ENCODE data around the gene SPDYE2B. TPM values are rescaled to one million over a fixed set of nuclear protein-coding genes. Genes with fewer than 3 reads are reported as not detected.
"Not testable (repeated sequence)": the region's sequence is repeated elsewhere in the genome, so short reads cannot be mapped to it uniquely, and the experiment has no call there.

SPDYE2B gene
- total RNA-seq, 1 donor from 2014 or later: not detected

- H3K4me1 ChIP-seq; H3K27ac ChIP-seq; intact Hi-C loops (cut with DNase I); H3K4me3 ChIP-seq; H3K27me3 ChIP-seq; H3K9me3 ChIP-seq; DNase-seq (ENCODE audit: low spot score in 2 of 2); H3K36me3 ChIP-seq: not testable (repeated sequence)
These were observed 32.0 kb upstream of the SPDYE2B start for GRCh38 chr7:102618122-102618521.

- H3K4me1 ChIP-seq; H3K27ac ChIP-seq; H3K9me3 ChIP-seq; intact Hi-C loops (cut with DNase I); H3K4me3 ChIP-seq; DNase-seq (ENCODE audit: low spot score in 2 of 2); H3K27me3 ChIP-seq; H3K36me3 ChIP-seq: not testable (repeated sequence)
These were observed 22.7 kb upstream of the SPDYE2B start for GRCh38 chr7:102627271-102627904.

GRCh38 chr7:102630622-102631021, 19.5 kb upstream of the SPDYE2B start:
- H3K4me3 ChIP-seq; H3K27me3 ChIP-seq; H3K9me3 ChIP-seq; H3K4me1 ChIP-seq; H3K36me3 ChIP-seq; intact Hi-C loops (cut with DNase I); H3K27ac ChIP-seq: not testable (repeated sequence)
- DNase-seq (ENCODE audit: low spot score in 2 of 2): peak in 1 of 2 donors; percentile 53

- H3K36me3 ChIP-seq; H3K9me3 ChIP-seq; DNase-seq (ENCODE audit: low spot score in 2 of 2); H3K27ac ChIP-seq; H3K27me3 ChIP-seq; intact Hi-C loops (cut with DNase I); H3K4me1 ChIP-seq; H3K4me3 ChIP-seq: not testable (repeated sequence)
These were observed 15.8 kb upstream of the SPDYE2B start for GRCh38 chr7:102634299-102634698.

- DNase-seq (ENCODE audit: low spot score in 2 of 2); H3K27me3 ChIP-seq; H3K36me3 ChIP-seq; intact Hi-C loops (cut with DNase I); H3K4me3 ChIP-seq; H3K27ac ChIP-seq; H3K9me3 ChIP-seq; H3K4me1 ChIP-seq: not testable (repeated sequence)
These were observed 14.8 kb upstream of the SPDYE2B start for GRCh38 chr7:102635354-102635753.

- H3K36me3 ChIP-seq; DNase-seq (ENCODE audit: low spot score in 2 of 2); H3K9me3 ChIP-seq; intact Hi-C loops (cut with DNase I); H3K4me3 ChIP-seq; H3K27ac ChIP-seq; H3K4me1 ChIP-seq; H3K27me3 ChIP-seq: not testable (repeated sequence)
These were observed 13.2 kb upstream of the SPDYE2B start for GRCh38 chr7:102636956-102637355.

GRCh38 chr7:102638848-102639247, 11.3 kb upstream of the SPDYE2B start:
- H3K36me3 ChIP-seq; H3K27ac ChIP-seq; H3K27me3 ChIP-seq; intact Hi-C loops (cut with DNase I); H3K4me3 ChIP-seq; H3K4me1 ChIP-seq; H3K9me3 ChIP-seq: not testable (repeated sequence)
- DNase-seq (ENCODE audit: low spot score in 2 of 2): peak in 1 of 2 donors; percentile 43

- H3K36me3 ChIP-seq; H3K27ac ChIP-seq; DNase-seq (ENCODE audit: low spot score in 2 of 2); H3K27me3 ChIP-seq; H3K9me3 ChIP-seq; intact Hi-C loops (cut with DNase I); H3K4me1 ChIP-seq; H3K4me3 ChIP-seq: not testable (repeated sequence)
These were observed 7.4 kb upstream of the SPDYE2B start, which contains the start of gene UPK3BL1 for GRCh38 chr7:102642691-102643090. TSS of gene UPK3BL1 (minus strand) at chr7:102642791. CDS start at chr7:102642741, 50 bp downstream.

- H3K36me3 ChIP-seq; intact Hi-C loops (cut with DNase I); H3K4me3 ChIP-seq; DNase-seq (ENCODE audit: low spot score in 2 of 2); H3K27ac ChIP-seq; H3K9me3 ChIP-seq; H3K4me1 ChIP-seq; H3K27me3 ChIP-seq: not testable (repeated sequence)
These were observed 6.7 kb upstream of the SPDYE2B start for GRCh38 chr7:102643404-102643803.

- H3K36me3 ChIP-seq; DNase-seq (ENCODE audit: low spot score in 2 of 2); H3K9me3 ChIP-seq; H3K4me1 ChIP-seq; intact Hi-C loops (cut with DNase I); H3K27ac ChIP-seq; H3K27me3 ChIP-seq; H3K4me3 ChIP-seq: not testable (repeated sequence)
These were observed 2.3 kb upstream of the SPDYE2B start for GRCh38 chr7:102647813-102648212.

GRCh38 chr7:102664765-102665164, 14.6 kb downstream of the SPDYE2B start:
- H3K9me3 ChIP-seq; DNase-seq (ENCODE audit: low spot score in 2 of 2); H3K27ac ChIP-seq; intact Hi-C loops (cut with DNase I); H3K27me3 ChIP-seq; H3K4me3 ChIP-seq; H3K4me1 ChIP-seq; H3K36me3 ChIP-seq: not testable (repeated sequence)

- H3K4me1 ChIP-seq; H3K9me3 ChIP-seq; H3K27ac ChIP-seq; DNase-seq (ENCODE audit: low spot score in 2 of 2); H3K36me3 ChIP-seq; H3K27me3 ChIP-seq; intact Hi-C loops (cut with DNase I); H3K4me3 ChIP-seq: not testable (repeated sequence)
These were observed 16.7 kb downstream of the SPDYE2B start for GRCh38 chr7:102666850-102667249.

- H3K4me1 ChIP-seq; intact Hi-C loops (cut with DNase I); H3K27ac ChIP-seq; DNase-seq (ENCODE audit: low spot score in 2 of 2); H3K4me3 ChIP-seq; H3K36me3 ChIP-seq; H3K9me3 ChIP-seq; H3K27me3 ChIP-seq: not testable (repeated sequence)
These were observed 17.4 kb downstream of the SPDYE2B start for GRCh38 chr7:102667523-102667922.

- H3K27me3 ChIP-seq; H3K36me3 ChIP-seq; H3K9me3 ChIP-seq; H3K4me1 ChIP-seq; intact Hi-C loops (cut with DNase I): not testable (repeated sequence)
- peak within 1 kb of the TSS; percentile 33 to 56 for H3K4me3 ChIP-seq
- H3K27ac ChIP-seq: peak within 1 kb of the TSS in 1 of 2 donors; percentile 48
- peak; percentile 36 to 84 for DNase-seq (ENCODE audit: low spot score in 2 of 2)
These were observed 21.2 kb downstream of the SPDYE2B start, which contains the start of gene POLR2J2 for GRCh38 chr7:102671166-102671955. TSS of gene POLR2J2 (minus strand) at chr7:102671663. CDS start at chr7:102671601, 62 bp downstream.

Data from ascending aorta (tissue), 2 donors.